Measurements from ENCODE around the gene LRRC4C.

The LRRC4C gene

DNA sequence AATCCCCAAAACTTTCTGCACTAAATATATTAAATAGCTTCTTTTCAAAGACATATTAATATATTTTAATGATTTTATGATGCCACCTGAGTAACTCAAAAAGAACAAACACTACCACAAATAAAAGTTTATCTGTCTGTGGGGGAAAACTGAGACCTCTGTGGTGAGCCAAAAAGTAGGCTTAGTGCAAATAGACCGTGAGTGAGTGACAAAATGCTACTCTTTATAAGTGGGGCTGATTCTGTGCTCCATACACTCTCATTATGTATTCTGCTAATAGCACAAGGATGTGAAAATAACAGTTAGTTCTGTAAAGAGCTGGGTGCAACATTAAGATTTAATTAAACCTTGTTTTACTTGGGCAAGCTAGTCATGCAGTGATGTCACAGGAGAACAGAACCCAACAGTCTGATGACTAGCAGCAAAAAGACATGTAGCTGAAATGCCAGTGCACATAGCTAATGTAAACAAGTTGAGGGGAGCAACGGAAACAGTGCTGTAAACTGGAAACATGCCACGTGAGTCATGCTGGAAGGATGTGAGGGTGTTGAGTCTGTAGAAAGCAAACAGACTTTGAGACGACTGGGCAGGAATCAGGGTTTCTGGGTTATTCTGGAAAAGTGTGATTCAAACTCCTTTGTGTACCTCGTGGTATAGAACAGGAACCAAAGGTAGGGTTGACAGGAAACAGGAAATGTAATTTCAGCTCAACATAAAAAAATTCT is 1130.4 kb downstream of the LRRC4C start:
- no peak for DNase-seq

DNA sequence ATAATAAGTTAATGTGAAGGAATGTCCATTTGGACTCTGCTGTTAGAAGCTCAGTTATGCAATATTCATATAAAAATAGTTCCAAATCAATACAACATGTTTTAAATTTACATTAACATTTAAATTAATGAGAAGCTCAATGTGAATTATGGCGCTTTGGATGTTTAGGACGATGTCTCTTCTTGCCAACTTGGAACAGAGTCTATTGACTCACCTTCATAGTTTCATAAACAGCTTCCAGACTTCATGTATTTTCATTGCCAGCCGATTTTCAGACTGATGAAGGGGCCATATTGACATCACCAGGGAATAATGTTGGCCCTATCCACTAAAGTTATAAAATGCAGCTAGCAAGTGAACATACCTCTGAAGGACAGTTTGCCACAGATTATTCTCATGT is 1136.2 kb downstream of the LRRC4C start:
- no peak for DNase-seq

DNA sequence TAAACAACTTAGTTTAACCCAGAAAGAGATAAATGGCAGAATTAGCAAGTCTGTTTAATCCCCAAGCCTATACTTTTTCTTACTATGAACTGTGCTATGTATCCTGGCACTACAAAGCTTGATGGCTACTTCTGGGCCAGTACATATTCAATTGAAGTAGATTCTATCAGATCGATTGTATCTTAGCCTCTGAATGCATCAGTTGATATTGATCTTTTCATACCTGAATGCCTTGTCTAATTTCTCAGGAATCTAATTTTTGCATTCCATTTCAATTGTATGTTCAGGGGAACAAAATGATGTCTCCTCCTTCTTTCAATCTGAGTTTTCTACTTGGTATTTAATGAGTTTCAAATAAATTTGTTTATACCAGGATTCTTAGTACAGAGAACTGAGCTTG is 1137.9 kb downstream of the LRRC4C start:
- no peak for DNase-seq

DNA sequence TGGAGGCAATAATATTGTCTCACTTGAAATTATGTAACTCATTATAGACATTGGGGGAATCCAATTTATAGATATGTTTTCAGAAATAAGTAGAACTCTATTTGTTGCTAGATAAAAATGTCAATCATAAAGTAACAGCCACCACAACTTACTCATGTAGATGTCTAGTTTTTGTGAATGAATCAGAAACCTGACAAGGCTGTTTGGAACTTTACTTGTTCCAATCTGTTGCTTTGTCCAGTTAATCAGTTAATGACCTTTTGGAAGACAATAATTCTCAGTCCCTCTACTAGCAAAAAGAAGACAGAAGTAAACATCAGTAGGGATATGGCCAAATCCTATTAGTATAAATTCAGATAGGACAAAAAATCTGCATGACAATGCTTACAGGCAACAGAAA is 1143.3 kb downstream of the LRRC4C start:
- DNase-seq: no peak

DNA sequence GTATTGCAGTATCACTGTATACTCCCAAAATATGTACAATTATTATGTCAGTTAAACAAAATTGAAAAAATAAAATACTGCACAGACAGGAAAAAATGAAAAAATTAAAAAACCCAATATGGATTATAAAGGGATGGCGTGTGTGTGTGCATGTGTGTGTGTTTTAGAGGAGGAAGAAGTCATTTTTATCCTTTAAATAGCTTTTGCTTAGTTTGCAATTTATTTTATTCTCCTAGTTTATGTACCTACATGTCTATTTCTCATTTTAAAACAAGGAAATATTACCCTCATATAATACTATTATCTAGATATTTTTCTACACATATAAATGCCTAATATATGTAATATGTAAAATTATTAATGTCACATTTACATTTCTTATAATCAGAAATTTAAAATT is 1144.3 kb downstream of the LRRC4C start:
- no peak for DNase-seq

DNA sequence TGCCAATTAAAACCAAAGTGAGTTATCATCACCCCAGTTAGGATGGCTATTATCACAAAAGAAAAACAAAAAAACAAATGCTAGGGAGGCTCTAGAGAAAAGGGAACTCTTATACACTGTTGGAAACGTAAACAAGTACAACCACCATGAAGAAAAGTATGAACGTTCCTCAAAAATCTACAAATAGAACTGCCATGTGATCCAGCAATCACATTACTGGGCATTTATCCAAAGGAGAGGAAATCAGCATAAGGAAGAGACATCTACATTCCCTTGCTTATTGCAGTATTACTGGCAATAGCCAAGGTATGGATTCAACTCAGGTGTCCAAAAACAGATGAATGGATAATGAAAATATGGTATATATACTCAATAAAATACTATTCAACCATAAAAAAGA is 1145.1 kb downstream of the LRRC4C start:
- no peak for DNase-seq

DNA sequence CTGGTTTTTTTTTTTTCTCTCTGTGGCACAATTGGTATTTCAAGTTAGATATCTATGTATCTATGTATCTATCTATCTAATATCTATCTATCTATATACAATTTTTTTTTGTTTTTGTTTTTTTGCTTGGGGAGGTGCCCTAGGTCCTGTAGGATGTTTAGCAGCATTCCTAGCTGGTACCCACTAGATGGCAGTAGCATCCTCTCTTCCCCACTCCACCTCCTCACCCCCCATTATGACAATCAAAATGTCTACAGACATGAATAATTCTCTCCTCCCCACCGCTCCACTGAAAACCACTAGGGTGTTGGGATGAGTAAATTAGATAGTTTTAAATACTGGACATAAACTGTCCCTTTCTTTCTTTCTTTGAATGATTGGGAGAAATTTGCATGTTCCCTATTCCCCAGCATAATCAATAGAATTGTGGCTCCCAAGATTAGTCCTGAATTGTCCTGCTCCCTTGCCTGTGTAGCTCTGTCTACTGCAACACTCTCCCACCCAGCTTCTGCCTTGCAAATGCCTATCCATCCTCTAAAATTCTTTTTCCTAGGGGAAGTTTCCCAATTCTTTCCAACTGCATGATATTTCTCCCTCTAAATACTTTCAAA is 1152.4 kb downstream of the LRRC4C start:
- DNase-seq: no peak

DNA sequence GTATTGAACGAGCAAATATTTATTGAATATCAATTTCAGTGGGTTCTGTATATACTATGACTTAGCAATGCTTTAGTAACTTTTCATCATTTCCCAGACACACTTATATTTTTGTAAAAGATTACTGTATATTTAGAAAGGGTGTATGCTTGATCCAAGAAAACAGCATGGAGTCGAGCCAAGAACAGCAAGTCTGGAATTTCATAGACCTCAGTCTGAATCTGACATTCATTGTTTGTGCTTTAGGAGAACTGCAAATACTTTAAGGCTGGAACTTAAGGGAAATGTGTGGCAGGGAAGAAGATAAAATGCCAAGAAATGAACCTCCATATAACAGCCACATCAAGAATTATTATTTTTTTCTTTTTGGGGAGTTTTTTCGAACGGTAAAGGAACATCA is 1156.8 kb downstream of the LRRC4C start:
- no peak for DNase-seq

DNA sequence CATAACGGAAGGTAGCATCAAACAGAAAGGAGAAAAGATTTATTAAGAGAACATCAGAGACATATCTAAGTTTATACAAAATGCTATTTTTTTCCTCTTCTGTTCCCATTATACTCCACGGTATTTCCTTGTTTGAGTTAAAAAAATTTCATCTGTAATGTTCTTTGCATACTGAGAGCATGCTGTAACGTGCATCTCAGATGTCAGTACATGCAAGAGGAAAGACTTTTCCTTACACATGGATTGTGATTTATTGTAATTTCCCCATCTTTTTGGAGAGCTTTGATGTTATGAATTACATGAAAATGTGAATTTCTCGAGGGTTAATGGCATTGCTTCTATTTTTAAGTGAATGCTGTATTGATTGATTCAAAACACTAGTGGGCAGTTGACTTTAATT is 1164.0 kb downstream of the LRRC4C start:
- DNase-seq: no peak

DNA sequence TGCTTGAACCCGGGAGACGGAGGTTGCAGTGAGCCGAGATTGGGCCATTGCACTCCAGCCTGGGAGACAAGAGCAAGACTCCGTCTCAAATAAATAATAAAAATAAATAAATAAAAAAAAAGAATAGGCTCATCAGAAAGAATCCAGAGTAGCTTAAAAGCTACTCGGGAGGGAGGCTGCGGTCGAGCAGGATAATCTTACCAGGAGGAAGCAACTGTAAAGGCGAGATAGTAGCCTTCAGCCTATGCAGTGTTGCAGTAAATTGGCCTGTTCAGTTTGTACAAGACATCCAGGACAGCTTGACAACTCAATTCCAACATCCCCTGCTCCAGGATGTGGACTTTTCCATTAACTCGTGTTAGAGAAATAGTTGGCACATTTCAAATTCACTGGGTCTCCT is 1164.7 kb downstream of the LRRC4C start:
- no peak for DNase-seq

DNA sequence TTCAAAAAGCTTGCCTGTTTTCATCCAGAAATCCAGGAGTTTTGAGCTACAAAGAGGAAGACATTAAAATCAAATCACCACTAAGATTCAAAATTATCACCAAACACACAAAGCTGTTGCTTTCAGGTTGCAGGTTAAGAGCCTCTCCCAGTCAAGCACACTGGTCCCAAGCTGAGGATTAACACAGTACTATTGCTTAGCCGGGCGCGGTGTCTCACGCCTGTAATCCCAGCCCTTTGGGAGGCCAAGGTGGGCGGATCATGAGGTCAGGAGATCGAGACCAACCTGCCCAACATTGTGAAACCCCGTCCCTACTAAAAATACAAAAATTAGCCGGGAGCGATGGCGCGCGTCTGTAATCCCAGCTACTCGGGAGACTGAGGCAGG is 1165.1 kb downstream of the LRRC4C start:
- DNase-seq: no peak

DNA sequence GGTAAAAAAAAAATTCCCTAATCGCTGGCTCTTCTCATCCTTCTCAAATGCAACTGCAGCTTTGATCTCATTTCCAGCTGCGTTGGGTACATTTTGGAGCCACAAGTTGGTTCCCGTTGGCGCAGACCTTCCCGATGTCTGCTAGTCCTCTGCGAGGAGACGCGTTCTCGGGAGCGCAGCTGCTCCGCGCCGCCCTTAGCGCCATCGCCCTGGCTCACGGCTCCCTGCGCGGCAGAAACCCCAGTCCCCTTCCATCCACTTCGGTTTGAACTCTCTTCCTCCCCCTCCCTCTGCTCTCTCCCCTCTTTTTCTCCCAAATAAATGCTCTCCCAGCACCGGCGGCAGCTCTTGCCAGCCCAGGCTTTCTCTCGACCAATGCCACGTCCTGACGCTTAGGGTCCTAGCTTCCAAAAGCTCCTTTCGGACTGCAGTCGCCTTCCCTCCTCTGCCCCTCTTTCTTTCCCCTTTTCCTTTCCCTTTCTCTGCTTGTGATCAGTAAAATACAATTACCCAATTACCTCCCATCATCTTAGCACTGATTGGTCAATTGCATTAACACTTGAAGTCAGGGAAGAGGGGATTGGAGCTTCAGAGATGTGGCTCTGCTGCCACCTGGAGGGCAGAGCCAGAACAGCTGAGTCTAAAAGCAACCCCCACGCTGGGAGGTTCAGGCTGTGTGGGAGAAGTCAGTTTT is 1165.7 kb downstream of the LRRC4C start:
- no peak for DNase-seq

DNA sequence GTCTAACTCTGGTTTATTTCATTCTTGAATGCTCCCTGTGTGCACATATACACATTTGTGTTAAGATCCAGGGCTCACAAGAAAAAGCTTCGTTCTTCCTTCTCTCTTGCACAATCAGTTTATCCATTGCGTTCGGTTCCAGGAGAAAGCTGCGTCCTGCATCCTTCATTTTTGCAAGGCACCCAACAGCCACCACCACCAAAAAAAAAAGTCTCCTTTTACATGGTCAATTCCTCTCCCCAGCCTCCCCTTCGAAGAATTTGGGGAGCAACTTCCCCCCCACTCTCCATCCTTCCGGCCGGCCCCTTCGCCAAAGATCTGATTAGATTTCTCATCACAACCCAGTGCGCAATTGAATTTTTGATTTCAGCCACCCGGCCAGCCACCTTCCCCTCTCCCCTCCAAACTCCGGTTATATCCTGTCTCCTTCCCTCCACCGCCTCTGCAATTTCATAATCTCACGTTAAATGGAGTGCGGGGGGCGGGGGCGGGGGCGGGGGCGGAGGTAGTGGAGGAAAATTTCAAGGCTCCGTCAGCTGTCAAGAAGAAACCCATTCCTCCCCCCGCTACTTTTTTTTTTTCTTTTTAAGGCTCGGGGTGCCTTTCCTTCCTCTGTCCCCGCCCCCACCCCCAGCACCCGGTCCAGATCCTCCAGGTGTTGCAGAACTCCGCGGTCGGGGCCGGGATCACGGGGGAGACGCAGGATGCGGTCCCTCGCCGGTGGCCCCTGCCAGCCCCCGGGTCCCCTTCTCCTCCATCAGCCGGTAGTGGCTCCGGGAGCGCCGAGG is 1166.5 kb downstream of the LRRC4C start:
- no peak for DNase-seq

DNA sequence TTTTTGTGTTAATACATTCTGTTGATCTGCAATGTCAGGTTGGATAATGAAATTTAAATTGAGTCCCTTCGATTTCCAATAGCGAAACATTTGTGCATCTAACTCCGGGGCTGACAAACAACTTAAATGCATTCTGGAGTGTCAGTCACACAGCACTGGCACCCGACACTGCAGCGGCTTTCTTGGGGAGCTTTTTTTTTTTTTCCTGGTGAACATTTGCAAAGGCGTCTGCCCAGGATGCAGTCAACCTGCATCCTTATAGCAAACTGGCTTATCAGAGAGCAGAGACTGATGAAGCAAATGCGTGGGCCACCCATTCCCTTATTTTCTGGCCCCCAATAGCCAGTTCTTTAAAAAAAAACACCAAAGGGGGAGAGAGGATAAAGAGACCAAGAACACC is 1167.7 kb downstream of the LRRC4C start:
- DNase-seq: no peak

DNA sequence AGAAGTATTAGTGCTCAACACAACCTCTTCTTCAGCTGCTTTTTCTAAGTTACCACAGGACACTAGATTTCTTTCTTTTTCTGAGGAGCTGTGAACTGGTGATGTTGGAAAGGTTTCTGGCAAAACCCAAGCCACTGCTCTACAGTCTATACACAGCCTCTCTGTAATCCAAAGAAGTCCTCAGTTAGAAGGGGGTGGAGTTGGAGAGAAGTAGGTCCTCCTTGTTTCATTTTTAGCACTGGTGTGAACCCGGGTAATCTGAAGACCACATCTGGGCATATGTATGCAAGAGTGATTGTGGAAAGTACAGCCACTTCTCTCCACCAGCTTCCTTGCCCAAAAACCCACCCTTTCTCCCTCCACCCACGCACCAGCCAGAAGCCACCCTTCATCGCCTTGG is 1168.1 kb downstream of the LRRC4C start:
- no peak for DNase-seq

DNA sequence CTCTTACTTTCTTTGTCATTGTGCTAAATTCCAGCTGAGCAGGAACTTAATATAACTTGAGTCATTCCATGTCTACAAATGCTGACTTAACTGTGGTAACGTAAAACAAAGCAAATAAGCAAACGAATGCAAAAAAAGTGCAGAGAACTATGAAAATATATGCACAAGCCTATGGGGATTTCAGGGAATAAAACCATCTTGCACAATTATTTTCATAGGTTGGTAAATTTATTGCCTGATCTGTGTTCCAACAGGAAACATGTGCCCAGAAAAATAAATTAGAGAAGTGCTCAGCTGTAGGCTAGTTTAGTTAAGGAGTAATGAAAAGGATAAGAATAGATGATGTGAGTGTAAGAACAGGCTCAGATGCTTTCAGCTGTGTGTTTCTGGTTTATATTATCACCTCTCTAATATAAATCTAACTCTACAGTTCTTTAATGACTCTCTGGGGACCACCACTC is 1169.3 kb downstream of the LRRC4C start:
- no peak for DNase-seq

DNA sequence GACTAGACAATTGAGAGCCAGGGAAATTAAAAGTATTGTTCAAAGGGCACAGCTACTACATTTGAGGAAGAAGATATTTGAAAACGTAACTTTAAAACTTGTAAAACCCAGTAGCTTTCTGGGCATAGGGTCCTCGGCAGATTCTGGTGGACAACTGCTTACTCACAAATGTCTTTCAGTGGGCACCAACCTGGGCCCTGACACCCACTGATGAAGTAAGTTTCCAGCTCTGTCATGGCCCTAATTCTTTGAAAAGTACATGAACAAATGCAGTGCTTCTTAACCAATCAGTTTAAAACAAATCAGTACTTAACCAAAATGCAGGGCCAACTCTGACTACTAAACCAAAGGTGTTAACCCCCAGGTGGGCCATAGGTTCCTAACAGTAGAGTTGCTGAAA is 1170.1 kb downstream of the LRRC4C start:
- no peak for DNase-seq

DNA sequence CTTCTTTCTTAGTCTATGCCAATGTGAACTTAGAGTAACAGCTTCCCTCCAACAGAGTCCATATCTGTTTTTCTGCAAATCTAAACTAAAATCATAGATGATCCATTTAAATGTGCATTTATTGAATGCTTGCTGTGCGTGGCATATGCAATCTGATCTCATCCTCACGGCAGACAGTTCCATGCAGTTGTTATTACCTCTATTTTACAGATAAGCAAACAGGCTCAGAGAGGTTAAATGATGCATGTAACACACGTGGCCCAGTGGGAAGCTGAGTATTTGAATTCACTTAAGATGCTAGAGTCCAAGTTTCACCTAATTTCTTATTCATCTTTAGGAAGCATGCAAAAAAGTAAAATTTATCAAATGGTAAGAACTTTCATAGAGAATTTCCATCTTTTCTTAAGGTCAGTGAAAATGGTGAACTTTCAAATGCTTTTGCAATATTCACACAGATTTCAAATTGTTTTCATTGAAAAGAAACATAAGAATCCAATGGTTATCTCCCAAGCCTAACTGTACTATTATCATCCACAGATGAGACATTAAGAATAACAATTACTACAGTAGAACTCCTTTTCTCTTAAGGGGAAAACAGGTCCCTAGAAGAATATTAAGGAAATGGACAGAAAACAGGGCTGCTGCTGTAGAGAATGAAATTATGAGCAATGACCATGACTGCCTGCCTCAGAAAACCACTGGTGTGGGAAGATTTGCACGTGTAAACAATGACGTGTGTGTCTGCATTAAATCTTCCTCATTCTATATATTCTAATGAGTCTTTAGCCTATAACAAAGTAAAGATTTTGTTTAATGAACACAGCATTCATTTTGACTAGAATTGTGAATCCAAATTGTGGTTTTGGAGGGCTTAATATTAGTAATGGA is 1171.3 kb downstream of the LRRC4C start:
- no peak for DNase-seq

DNA sequence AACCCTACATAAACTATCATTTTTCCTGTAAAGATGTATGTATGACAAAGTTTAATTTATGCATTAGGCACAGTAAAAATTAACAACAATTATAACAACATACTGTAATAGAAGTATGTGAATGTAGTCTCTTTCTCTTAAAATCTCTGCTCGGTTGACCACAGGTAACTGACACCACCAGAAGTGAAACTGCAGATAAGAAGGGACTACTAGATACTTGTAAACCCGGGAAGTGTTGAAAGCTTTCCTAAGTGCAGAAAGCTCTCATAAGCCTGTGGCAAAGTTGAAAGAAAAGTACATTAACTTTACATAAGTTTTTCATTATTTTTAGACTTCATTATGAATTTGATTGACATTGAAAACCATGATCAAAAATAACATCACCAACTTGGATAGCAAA is 1173.3 kb downstream of the LRRC4C start:
- no peak for DNase-seq

DNA sequence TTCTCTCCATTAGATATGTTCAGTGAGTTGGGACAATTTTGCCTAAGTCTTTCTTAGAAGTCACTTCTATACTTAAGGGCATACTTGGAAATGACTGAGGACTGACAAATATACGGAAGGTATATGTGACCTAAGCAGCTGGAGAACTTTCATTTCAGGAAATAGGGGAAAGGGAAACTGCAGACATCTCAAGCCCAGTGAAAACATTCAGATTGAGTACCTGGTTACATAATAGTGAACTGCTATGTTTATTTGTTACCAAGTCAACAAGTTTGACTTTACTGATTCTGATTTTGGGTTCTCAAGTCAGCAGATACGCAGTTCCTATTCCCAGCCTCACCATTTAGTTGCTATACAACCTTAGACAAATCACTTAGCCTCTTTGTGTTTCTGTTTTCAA is 1173.9 kb downstream of the LRRC4C start:
- no peak for DNase-seq

DNA sequence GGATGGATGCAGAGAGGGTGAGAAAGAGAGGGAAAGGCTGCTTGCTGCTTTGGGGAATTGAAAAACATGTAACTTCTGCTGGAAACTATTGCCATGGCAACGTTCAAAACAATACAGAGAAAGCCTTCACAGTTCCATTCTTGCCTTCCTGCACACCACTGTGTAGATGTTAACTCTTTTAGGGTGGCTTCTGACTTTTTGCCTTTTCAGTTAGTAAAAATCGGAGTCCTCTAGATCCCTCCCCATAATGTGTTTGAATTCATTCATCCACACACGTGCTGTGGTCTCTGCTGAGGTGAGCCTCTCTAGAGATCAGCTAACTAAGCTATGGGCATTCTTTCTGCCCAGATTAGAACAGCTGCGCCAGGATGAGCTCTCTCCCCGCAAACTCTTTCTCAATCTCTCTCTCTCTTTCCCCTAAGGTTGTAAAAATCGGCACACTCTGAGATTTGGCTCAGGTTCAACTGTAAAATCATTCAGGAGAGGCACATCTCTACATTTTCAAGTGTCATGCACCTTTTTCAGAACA is 1178.3 kb downstream of the LRRC4C start:
- no peak for DNase-seq
